SH-SY5Y (cell line): ENCODE measurements around the gene OR9Q2.

Experiments
- GATA2 ChIP-seq: IDR thresholded peaks from 2 replicates; pipeline ENCODE4 v1.6.1; 2011; ENCODE audit warnings: mild to moderate bottlenecking, low read depth, low read length
- GATA3 ChIP-seq: IDR thresholded peaks from 2 replicates; pipeline ENCODE4 v1.6.1; 2011; ENCODE audit warnings: low read depth, mild to moderate bottlenecking, low read length, moderate library complexity

GRCh38 chr11:58165504-58166106, 23.3 kb upstream of the OR9Q2 start:
- TF ChIP-seq GATA2 (no peak), GATA3 (no peak)
